HG03575 (cell line): ENCODE data around the gene RNH1.
"Not testable (repeated sequence)": the region's sequence is repeated elsewhere in the genome, so short reads cannot be mapped to it uniquely, and the experiment has no call there.

Experiments used
- ATAC-seq: cut with Tn5 transposase; IDR thresholded peaks from one replicate; pipeline ENCODE4 v1.9.1; 2021; ENCODE audit not compliant: unreplicated experiment, insufficient number of reproducible peaks, low FRiP score; ENCODE audit errors: extremely low read depth

The RNH1 gene

DNA sequence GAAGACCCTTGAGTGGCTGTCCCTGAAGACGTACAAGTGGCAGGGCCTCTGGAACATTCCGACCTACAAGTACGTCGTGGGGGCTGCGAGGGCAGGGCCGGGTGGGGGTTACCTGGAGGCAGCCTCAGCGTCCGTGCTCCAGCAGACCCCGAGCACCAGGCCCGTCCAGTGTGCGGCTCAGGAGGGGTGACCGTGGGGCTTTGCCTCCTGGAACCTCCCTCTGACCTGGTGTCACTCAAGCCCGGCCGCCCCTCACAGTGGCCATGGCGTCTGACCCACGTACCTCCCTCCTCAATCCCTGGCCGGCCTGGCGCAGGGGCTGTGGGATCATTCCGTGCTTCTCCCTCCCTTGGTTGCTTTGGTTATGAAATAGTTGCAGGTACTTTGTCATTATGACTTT lies 18.5 kb downstream of the RNH1 start:
- no peak for ATAC-seq

DNA sequence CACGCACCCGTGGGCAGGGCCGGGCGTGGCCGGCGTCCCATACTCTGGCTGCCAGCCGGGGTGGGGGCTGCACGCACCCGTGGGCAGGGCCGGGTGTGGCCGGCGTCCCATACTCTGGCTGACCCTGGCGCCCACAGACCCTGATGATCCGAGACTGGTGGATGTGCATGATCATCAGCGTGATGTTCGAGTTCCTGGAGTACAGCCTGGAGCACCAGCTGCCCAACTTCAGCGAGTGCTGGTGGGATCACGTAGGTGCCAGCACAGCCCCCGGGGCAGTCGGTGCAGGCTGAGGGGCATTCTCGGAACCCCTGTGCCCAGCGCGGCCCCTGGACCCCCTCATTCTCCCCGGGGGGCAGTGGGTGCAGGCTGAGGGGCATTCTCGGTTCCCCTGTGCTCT lies 19.0 kb downstream of the RNH1 start:
- no peak for ATAC-seq

DNA sequence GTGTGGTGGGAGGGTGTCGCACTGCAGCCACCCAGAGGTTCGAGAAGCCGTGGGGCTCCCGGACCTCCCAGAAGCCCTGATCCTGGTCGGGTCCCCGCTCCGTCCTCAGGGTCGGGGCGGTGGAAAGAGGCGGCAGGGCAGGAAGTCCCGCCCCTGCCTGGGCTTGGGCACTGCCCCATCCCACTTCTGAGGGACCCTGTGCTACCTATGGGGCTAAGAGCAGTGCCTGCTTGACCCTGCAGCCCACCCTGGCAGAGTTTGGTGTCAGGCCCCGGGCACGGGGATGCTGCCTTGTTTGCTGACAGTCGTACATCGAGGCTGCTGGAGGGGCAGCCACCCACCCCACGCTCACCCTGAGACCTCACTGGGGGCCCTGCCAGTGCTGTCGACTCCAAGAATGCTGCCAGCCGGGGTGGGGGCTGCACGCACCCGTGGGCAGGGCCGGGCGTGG lies 19.4 kb downstream of the RNH1 start:
- no peak for ATAC-seq

DNA sequence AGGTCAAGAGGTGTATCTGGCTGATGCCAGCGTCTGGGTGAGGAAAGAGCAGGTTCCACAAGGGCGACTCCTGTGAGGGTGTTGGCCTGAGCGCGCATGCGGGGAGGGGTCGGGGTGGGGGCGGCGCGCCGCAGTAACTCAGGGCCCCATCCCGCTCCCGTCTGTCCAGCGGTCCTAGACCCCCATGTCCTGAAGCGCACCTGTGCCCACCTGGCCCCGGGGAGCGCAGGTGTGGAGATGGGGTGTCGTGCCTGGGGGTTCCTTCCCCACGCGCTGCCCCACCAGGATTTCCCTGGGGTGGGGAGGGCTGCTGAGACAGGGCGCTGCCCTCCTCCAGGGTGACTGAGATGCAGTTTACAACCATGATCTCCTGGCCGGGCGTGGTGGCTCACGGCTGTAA lies 20.9 kb downstream of the RNH1 start:
- ATAC-seq: no peak

DNA sequence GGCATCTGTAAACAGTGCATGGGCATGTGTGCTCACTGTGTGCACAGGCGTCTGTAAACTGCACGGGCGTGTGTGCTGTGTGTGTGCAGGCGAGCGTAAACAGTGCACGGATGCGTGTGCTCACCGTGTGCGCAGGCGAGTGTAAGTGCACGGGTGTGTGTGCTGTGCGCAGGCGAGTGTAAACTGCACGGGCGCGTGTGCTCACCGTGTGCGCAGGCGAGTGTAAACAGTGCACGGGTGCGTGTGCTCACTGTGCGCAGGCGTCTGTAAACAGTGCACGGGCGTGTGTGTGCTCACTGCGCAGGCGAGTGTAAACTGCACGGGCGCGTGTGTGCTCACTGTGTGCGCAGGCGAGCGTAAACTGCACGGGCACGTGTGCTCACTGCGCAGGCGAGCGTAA lies 22.4 kb downstream of the RNH1 start:
- ATAC-seq: no peak

DNA sequence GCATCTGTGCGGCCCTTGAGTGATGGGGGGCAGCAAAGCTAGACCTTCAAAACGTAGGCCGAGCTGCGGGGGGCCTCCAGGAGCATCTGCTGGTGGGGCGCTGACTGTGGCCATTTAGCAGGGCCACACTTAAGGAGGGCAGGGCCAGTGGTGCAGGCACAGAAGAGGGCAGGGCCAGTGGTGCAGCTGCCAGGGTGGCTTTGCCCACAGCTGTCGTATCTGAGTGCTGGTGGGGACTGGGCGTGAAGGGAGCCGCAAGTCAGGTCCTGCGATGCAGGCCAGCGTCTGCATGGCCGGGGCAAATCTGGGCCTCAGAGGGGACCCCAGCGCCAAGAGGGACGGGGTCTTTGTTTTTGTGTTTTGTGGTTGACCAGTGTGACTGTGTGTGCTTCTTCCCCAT lies 27.7 kb downstream of the RNH1 start:
- ATAC-seq: no peak

DNA sequence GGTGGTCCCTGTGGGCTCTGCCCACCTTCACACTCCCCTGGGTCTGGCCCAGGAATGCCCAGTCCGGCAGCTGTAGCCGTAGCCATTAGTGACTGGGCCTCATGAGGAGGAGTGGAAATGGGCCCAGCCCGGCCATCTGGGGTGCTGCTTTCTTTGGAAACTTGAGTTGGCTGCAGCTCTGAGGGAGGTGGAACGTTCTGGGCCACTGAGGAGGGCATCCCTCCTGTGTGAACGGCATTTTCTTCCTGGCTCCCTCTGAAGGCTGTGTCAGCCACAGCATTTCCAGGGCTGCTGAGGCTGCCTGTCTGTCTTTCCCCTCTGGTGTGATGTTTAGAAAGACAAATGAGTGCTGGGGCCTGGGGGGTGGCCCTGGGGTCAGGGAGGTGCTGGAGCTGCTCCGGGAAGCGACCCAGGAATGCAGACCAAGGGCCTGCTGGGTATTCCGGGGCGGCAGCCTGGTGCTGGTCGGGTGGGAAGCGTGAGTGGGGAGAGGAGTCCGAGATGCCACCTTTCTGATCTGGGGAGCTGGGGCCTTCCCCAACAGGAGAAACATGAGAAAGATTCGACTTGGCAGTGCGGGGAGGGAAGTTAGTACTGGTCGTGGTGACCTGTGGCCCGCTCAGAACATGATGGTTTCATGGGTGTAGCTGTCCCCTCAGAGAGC lies 29.9 kb downstream of the RNH1 start:
- no peak for ATAC-seq

DNA sequence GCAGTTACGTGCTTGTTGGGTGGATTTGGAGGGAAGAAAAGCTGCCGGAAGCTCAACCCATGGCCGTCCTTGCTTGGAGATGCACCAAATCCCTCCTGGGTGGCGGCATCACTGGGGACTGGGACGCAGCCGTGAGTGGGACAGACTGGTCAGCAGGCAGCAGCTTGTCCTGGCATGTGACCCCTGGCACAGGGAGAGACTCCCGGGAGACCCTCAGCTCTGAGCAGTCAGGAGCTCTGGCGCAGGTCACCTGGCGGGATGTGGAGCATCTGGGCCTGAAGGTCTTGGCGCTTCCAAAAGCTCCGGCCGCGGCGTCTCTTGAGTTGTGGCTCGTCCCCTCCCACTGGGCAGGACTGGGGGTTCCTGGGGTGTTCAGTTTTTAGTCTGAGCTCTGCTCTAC lies 30.6 kb downstream of the RNH1 start:
- no peak for ATAC-seq

DNA sequence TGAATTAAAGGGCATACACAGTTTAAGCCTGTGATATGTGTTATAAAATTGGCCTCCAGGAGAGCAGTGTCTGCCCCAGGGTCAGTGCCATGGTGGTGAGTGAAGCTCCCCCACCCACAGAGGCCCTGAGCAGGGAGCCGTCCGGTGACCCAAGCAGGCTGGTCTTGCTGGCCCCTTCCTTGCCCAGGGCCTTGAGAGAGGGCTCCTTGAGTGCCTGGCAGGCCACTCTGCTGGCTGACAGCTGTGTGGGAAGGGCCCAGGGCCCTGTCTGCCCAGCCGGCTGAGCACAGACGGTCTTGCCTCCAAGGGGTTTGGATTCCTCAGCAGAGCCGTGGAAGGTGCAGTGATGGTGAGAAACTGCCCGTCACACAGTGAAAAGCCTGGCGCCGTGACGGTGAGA lies 31.1 kb downstream of the RNH1 start:
- no peak for ATAC-seq

DNA sequence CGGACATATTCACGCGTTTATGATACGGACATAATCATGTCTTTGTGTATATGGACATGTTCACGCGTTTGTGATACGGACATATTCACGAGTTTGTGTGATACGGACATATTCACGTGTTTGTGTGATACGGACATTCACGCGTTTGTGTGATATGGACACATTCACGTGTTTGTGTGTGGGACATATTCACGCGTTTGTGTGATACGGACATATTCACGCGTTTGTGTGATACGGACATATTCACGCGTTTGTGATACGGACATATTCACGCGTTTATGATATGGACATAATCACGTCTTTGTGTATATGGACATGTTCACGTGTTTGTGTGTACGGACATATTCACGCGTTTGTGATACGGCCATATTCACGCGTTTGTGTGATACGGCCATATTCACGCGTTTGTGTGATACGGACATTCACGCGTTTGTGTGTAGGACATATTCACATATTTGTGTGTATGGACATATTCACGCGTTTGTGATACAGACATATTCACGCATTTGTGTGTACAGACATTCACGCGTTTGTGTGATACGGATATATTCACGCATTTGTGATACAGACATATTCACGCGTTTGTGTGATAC lies 32.0 kb downstream of the RNH1 start:
- ATAC-seq: no peak

DNA sequence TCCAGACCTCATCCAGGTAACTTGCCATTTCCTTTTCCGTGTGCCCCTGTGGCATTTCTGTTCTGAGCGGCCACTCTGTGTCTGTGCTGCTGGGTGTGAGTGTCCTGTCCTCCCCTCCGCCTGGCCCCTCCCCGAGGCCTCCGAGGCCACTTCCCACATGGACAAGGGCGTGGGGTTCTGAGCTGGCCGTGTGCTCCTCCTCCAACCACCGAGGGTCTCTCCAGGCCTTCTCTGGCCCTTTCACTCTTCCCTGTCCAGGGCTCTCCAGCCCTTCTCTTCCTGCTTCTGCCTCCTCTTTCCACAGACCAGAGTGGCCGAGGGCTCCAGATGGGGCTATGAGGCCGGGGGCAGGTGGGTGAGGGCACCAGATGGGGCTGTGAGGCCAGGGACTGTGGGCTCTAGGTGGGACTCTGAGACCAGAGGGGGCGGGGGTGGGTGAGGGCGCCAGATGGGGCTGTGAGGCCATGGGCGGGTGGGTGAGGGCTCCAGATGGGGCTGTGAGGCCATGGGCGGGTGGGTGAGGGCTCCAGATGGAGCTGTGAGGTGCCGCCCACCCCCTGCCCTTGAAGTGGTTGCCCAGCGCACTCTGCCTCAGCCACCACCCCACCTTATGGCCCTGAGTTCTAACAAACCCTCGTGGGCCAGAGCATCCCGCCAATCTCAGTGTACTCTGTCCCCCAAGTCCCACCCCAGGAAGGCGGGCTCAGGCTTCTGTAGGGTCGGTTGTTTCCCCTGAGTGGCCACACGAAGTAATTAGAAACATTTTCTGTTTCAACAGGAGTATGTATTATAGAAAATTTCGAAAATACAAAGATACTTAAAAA lies 32.9 kb downstream of the RNH1 start:
- no peak for ATAC-seq

DNA sequence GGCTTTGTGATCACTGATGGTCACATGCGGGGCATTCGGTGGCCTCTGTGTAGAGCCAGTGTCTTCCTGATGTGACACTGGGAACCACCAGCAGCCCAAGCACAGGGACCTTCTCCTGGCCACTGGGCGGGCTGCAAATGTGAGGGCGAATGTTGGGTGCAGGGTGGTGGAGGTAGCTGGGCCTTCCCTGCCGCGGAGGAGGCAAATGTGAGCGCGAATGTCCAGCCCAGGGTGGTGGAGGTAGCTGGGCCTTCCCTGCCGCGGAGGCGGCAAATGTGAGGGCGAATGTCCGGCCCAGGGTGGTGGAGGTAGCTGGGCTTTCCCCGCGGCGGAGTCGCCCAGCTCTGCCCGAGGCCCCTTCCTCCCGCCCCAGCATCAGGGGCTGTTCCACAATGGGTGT lies 33.6 kb downstream of the RNH1 start:
- ATAC-seq: no peak

DNA sequence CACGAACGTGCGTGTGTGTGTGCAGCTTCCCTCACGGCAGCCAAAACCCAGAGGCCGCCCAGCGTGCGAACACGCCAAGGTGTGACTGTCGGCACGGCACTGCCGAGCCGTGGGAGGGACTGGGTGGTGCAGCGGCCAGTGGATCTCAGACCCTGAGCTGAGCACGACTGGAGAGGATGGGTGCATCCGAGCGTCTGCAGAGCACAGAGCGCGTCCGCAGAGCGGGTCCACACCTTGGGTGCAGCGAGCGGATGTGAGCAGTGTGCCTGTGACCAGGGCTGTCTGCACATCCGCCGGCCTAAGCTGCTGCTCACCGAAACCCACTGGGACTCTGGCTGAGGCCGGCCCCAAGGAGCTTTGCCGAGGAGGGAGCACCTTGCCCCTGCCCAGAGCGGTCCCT lies 34.2 kb downstream of the RNH1 start:
- ATAC-seq: no peak

DNA sequence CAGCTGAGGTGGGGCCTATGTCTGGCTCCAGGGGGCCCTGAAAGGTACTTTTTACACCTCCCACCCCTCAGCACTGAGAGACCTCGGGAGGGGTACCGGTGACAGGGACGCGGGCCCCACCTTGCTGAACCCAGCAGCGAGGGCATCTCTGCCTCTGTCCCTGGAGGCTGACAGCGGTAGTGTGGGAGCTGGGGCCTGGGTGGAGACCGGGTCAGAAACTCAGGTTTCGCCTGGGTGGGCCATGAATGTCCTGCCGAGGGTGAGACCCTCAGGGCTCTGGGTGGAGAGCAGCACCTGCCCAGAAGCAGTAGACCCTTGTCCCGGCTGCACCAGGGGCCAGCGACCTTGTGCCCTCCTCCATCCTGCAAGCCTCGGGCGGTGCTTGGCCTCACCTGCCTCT lies 34.8 kb downstream of the RNH1 start:
- no peak for ATAC-seq

DNA sequence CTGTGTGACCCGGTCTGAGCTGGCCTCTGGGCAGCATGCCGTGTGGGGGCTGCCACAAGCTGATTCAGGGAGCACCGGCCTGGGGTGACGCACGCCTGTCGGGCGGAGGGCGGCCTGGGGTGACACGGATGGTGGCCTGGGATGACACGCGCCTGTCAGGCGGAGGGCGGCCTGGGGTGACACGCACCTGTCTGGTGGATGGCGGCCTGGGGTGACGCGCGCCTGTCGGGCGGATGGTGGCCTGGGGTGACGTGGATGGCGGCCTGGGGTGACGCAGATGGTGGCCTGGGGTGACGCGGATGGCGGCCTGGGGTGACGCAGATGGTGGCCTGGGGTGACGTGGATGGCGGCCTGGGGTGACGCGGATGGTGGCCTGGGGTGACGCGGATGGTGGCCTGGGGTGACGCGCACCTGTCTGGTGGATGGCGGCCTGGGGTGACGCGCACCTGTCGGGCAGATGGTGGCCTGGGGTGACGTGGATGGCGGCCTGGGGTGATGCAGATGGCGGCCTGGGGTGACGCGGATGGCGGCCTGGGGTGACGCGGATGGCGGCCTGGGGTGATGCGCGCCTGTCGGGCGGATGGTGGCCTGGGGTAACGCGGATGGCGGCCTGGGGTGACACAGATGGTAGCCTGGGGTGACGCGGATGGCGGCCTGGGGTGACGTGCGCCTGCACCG lies 35.4 kb downstream of the RNH1 start:
- no peak for ATAC-seq

DNA sequence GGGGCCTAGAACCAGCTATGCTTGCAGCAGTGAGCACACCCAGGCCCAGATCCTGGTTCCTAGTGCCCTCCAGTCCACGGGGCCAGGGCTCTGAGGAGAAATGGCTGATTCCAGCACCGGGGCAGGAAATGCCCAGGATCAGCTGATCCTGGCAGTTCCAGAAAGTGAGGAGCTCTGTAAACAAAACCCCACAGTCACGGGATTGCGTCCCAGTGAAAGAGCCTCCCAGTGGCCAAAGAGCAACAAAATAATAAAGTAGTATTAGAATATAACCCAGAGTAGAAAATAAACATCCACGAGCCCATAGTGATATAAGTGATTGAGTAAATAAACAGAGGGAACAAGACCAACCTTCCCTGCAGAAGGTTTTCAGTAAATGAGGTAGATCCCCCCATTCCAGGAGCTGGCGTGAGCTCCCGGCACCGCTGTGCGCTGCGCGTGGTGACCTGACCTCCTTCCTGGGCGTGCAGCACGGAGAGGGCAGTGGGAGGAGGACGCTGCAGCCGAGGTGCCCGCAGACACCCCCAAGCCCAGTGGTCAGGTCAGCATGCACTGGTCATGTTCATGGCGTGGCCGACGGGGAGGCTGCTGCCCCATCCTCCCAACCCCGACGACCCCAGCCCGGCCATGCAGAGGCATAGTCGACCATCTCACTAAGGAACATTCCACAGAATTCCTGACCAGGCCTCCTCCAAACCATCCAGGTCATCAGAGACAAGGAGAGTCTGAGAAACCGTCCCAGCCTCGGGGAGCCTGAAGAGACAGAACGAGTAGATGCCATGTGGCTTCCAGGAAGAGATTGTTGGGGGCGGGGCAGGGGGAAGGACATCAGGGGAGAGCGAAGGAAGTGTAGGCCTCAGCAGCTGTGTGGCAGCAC lies 37.1 kb downstream of the RNH1 start:
- no peak for ATAC-seq

DNA sequence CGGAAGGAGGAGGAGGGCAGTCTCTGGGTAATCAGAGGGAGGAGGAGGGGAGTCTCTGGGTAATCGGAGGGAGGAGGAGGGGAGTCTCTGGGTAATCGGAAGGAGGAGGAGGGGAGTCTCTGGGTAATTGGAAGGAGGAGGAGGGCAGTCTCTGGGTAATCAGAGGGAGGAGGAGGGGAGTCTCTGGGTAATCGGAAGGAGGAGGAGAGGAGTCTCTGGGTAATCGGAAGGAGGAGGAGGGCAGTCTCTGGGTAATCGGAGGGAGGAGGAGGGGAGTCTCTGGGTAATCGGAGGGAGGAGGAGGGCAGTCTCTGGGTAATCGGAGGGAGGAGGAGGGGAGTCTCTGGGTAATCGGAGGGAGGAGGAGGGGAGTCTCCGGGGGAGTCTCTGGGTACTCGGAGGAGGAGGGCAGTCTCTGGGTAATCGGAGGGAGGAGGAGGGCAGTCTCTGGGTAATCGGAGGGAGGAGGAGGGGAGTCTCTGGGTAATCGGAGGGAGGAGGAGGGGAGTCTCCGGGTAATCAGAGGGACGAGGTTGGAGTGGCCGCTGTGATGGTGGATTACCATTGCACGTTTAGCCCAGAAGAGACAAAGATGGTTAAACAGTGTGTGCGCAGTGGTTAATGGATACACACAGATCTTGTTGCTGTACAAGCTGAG lies 37.9 kb downstream of the RNH1 start:
- ATAC-seq: not testable (repeated sequence)

DNA sequence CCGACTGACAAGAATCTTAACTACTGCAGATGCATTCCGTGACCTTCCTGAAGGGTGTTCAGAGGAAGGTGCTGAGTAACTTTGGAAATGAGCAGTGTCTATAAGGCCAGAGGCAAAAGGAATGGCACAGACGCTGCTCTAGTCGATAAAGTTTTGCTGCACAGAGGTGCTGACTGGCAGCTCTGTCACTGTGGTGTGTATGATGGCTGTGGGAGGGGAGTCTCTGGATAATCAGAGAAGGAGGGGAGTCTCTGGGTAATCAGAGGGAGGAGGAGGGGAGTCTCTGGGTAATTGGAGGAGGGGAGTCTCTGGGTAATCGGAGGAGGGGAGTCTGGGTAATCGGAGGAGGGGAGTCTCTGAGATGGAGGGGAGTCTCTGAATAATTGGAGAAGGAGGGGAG lies 38.5 kb downstream of the RNH1 start:
- ATAC-seq: no peak
